ENCODE results near the gene NEURL1. TPM values are rescaled to one million over a fixed set of nuclear protein-coding genes. Genes with fewer than 3 reads are reported as not detected.

The NEURL1 gene
- total RNA-seq, 1 experiment from 2014 or later = 0.10 TPM

GRCh38 chr10:103545771-103546281 is 52.3 kb downstream of the NEURL1 start:
- CTCF ChIA-PET = no interaction called here
- Histone ChIP-seq H3K4me3 (ENCODE audit: low read depth in 2 of 2, low read length in 2 of 2) (no peak overlapping the region), H3K27me3 (ENCODE audit: control insufficient read depth, insufficient read depth, low read length) (no peaks in the 10 kb centered on the region), H3K36me3 (ENCODE audit: control insufficient read depth, insufficient read depth, low read length) (no peaks in the 10 kb centered on the region), H3K9me3 (ENCODE audit: control insufficient read depth, insufficient read depth, low read depth, low read length) (no peaks in the 10 kb centered on the region), H3K27ac (ENCODE audit: low read length) (no peak overlapping the region), H3K4me1 (ENCODE audit: control insufficient read depth, insufficient read depth, low read length) (peaks cover 8% of the 10 kb centered on the region)
- ATAC-seq (no peak), DNase-seq (ENCODE audit: low read depth, low spot score) (no peak)
- POLR2A ChIA-PET = no interaction called here
- intact Hi-C loops (cut with micrococcal nuclease; ENCODE audit: unreplicated experiment) (no loop called here), in situ Hi-C loops (cut with HindIII; ENCODE audit: low pct_unique_long_range_greater_than_20kb, low sequenced_read_pairs) (no loop called here)
- TF ChIP-seq TCF7L2 (IDR thresholded peaks at IDR 0.05; ENCODE audit: low read depth, low read length) = no peak
- no peak for TF ChIP-seq REST (IDR thresholded peaks at IDR 0.05; ENCODE audit: insufficient read depth in 1 of 2, low read depth in 2 of 2, low read length in 1 of 2)
- TF ChIP-seq SIN3A (IDR thresholded peaks at IDR 0.05; ENCODE audit: borderline replicate concordance, insufficient read depth, low read depth, low read length) = no peak
- no peak for TF ChIP-seq POLR2AphosphoS5 (IDR thresholded peaks at IDR 0.05; ENCODE audit: low read depth, low read length)
- TF ChIP-seq CTCF (IDR thresholded peaks at IDR 0.05) = no peak
- no TSS peak for BruUV-seq (replicated peaks)

- no peak overlapping the region for H3K27ac ChIP-seq (ENCODE audit: low read length)
- in situ Hi-C loops (cut with HindIII; ENCODE audit: low pct_unique_long_range_greater_than_20kb, low sequenced_read_pairs) = no loop called here
- no peaks in the 10 kb centered on the region for H3K36me3 ChIP-seq (ENCODE audit: control insufficient read depth, insufficient read depth, low read length)
- POLR2A ChIA-PET = no interaction called here
- TF ChIP-seq CTCF (IDR thresholded peaks at IDR 0.05) (no peak), REST (IDR thresholded peaks at IDR 0.05; ENCODE audit: insufficient read depth in 1 of 2, low read depth in 2 of 2, low read length in 1 of 2) (no peak), SIN3A (IDR thresholded peaks at IDR 0.05; ENCODE audit: borderline replicate concordance, insufficient read depth, low read depth, low read length) (no peak), TCF7L2 (IDR thresholded peaks at IDR 0.05; ENCODE audit: low read depth, low read length) (no peak), POLR2AphosphoS5 (IDR thresholded peaks at IDR 0.05; ENCODE audit: low read depth, low read length) (no peak)
- CTCF ChIA-PET = no interaction called here
- no peak for DNase-seq (ENCODE audit: low read depth, low spot score)
- no peak overlapping the region for H3K4me3 ChIP-seq (ENCODE audit: low read depth in 2 of 2, low read length in 2 of 2)
- intact Hi-C loops (cut with micrococcal nuclease; ENCODE audit: unreplicated experiment) = no loop called here
- H3K9me3 ChIP-seq (ENCODE audit: control insufficient read depth, insufficient read depth, low read depth, low read length) = no peaks in the 10 kb centered on the region
- ATAC-seq = no peak
- H3K4me1 ChIP-seq (ENCODE audit: control insufficient read depth, insufficient read depth, low read length) = peaks cover 8% of the 10 kb centered on the region
- no TSS peak for BruUV-seq (replicated peaks)
- H3K27me3 ChIP-seq (ENCODE audit: control insufficient read depth, insufficient read depth, low read length) = 0 out of 2 replicates have a peak, but pooled peaks cover 2% of the 10 kb centered on the region
Observed at GRCh38 chr10:103546401-103546800, 52.9 kb downstream of the NEURL1 start.
